Fibroblast of the aortic adventitia (primary cell): ENCODE measurements around the gene GRB2. TPM values are rescaled to one million over a fixed set of nuclear protein-coding genes. Genes with fewer than 3 reads are reported as not detected.
A peak's percentile ranks its signal among the peaks of the same experiment; 100 is the strongest.

Source experiments
- DNase-seq: peaks from one replicate; pipeline ENCODE4 v3.0.0-alpha.2; 2010; ENCODE audit warnings: low read depth
- H3K4me3 ChIP-seq: 2 replicates; pipeline ENCODE4 v1.5.1; 2011; ENCODE audit warnings: low read depth, mild to moderate bottlenecking, control low read depth, low read length, moderate library complexity
- CTCF ChIP-seq: IDR thresholded peaks from 2 replicates; pipeline ENCODE4 v1.5.1; 2011; ENCODE audit warnings: mild to moderate bottlenecking, low read length, control low read depth, inconsistent platforms; ENCODE audit not compliant: insufficient read depth
- total RNA-seq: library from RNA; depleted of rRNA; stranded (reverse); fragments of >200 nt; gene quantifications from 2 replicates; pipeline ENCODE4 v1.2.3, GENCODE V29; 2012; ENCODE audit warnings: low replicate concordance

The GRB2 gene
- total RNA-seq, 1 donor = 57.6 TPM

GRCh38 chr17:75315541-75316243, 89.8 kb downstream of the GRB2 start:
- H3K4me3 ChIP-seq = no peak overlapping the region
- DNase-seq = peak; percentile 11
- no peak for TF ChIP-seq CTCF

- no peak overlapping the region for H3K4me3 ChIP-seq
- DNase-seq = peak; percentile 16
- no peak for TF ChIP-seq CTCF
Measured at GRCh38 chr17:75313941-75314551, 91.4 kb downstream of the GRB2 start.

- H3K4me3 ChIP-seq = no peak overlapping the region
- no peak for TF ChIP-seq CTCF
- no peak for DNase-seq
Measured at GRCh38 chr17:75308732-75309629, 96.5 kb downstream of the GRB2 start.

GRCh38 chr17:75307957-75308731, 97.3 kb downstream of the GRB2 start:
- DNase-seq = no peak
- TF ChIP-seq CTCF = no peak
- no peak overlapping the region for H3K4me3 ChIP-seq

GRCh38 chr17:75301502-75302206, 103.8 kb downstream of the GRB2 start:
- no peak for TF ChIP-seq CTCF
- DNase-seq = no peak
- no peak overlapping the region for H3K4me3 ChIP-seq

- no peak for TF ChIP-seq CTCF
- no peak for DNase-seq
- H3K4me3 ChIP-seq = no peak overlapping the region
Measured at GRCh38 chr17:75301049-75301448, 104.4 kb downstream of the GRB2 start.
